ENCODE measurements around the gene KLHDC3. TPM values are rescaled to one million over a fixed set of nuclear protein-coding genes. Genes with fewer than 3 reads are reported as not detected.
A peak's percentile ranks its signal among the peaks of the same experiment; 100 is the strongest.

KLHDC3 gene
- total and polyA plus RNA-seq, 2 of the 13 experiments (the other 11 are each of a cell fraction or from before 2014, with no cell fraction given): 78.3 to 91.5 TPM

DNA sequence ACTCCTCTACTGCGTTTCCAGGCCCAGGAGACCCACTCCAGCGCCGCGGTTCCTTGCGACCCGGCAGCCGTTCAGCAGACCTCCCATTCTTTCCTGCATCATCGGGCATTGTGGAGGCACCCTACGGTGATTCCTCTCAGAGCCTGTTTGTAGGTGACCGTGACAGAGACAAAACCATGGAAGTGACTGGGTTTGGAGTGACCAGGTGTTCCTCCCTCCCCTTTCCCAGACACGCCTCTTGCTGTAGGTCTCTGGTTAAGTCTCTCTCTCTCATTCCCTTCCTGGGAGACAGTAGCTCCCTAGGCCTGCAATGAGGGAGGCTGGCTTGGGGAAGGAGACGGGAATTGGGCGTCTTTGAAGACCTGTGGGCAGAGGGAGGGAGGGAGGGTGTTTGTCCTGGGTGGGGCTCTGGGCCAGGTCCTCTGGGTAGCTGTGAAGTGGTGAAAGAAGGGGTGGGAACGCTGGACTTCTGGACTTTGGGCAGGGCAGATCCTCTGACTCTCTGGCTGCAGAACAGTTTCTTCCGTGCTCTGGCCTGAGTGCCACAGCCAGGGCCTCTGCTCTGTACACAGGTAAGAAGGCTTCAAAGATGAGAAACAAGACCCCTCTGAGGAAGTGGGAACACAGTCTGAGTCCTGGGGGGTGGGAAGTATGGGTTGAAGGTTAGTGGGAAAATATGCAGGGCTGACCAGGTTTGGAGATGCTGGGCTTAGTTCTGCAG, 46.1 kb downstream of the KLHDC3 start (continued):
- no peak for TF ChIP-seq ZNF234 (CRISPR knock-in tag; conservative IDR thresholded peaks at IDR 0.05)
- TF ChIP-seq, protein P1, sequence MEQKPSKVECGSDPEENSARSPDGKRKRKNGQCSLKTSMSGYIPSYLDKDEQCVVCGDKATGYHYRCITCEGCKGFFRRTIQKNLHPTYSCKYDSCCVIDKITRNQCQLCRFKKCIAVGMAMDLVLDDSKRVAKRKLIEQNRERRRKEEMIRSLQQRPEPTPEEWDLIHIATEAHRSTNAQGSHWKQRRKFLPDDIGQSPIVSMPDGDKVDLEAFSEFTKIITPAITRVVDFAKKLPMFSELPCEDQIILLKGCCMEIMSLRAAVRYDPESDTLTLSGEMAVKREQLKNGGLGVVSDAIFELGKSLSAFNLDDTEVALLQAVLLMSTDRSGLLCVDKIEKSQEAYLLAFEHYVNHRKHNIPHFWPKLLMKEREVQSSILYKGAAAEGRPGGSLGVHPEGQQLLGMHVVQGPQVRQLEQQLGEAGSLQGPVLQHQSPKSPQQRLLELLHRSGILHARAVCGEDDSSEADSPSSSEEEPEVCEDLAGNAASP (CRISPR knock-in tag; IDR thresholded peaks at IDR 0.05; ENCODE audit: borderline replicate concordance): peak; percentile 33; the same call in 1 of the 2 replicates
- TF ChIP-seq, protein P2, sequence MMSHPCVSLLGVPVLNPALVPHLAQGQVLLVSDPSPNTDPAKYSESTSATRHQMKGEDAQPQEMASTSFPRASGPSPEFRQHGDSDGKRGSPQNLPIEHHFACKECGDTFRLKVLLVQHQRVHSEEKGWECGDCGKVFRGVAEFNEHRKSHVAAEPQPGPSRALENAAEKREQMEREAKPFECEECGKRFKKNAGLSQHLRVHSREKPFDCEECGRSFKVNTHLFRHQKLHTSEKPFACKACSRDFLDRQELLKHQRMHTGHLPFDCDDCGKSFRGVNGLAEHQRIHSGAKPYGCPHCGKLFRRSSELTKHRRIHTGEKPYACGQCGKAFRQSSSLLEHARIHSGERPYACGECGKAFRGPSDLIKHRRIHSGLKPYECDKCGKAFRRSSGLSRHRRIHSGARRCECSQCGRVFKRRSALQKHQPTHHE (CRISPR knock-in tag; IDR thresholded peaks at IDR 0.05; ENCODE audit: borderline replicate concordance): peak; percentile 63; the same call in 1 of the 2 replicates
- TF ChIP-seq ZNF713 (CRISPR knock-in tag; IDR thresholded peaks at IDR 0.05): peak; percentile 38; the same call in 1 of the 2 replicates
- TF ChIP-seq ZBTB7A (CRISPR knock-in tag; IDR thresholded peaks at IDR 0.05): no peak
- TF ChIP-seq SIX1 (CRISPR knock-in tag; IDR thresholded peaks at IDR 0.05; ENCODE audit: borderline replicate concordance): no peak
- peak; percentile 24 for TF ChIP-seq ASH2L (IDR thresholded peaks at IDR 0.05; ENCODE audit: insufficient read length, low read depth, low read length)
- TF ChIP-seq ZFYVE20 (CRISPR knock-in tag; IDR thresholded peaks at IDR 0.05; ENCODE audit: borderline replicate concordance, low read depth): no peak
- TF ChIP-seq PCBP2 (optimal IDR thresholded peaks at IDR 0.05; ENCODE audit: low read depth, low read length, poor library complexity, severe bottlenecking): no peak
- peak; percentile 13; the same call in 1 of the 2 replicates for TF ChIP-seq MEIS2 (CRISPR knock-in tag; IDR thresholded peaks at IDR 0.05)
- no peak for TF ChIP-seq ZNF496 (CRISPR knock-in tag; IDR thresholded peaks at IDR 0.05; ENCODE audit: insufficient replicate concordance)
- TF ChIP-seq ZNF790 (CRISPR knock-in tag; IDR thresholded peaks at IDR 0.05; ENCODE audit: borderline replicate concordance): no peak
- peak; percentile 60; the same call in 1 of the 2 replicates for TF ChIP-seq PITX1 (CRISPR knock-in tag; IDR thresholded peaks at IDR 0.05)
- TF ChIP-seq KMT2B (CRISPR knock-in tag; IDR thresholded peaks at IDR 0.05): 0 out of 2 replicates have a peak, but pooled peaks have one; percentile 20
- TF ChIP-seq ZFX (CRISPR knock-in tag; IDR thresholded peaks at IDR 0.05; ENCODE audit: low read depth): peak; percentile 80
- 0 out of 2 replicates have a peak, but pooled peaks have one; percentile 24 for TF ChIP-seq ZNF709 (CRISPR knock-in tag; IDR thresholded peaks at IDR 0.05)
- TF ChIP-seq, protein P3, sequence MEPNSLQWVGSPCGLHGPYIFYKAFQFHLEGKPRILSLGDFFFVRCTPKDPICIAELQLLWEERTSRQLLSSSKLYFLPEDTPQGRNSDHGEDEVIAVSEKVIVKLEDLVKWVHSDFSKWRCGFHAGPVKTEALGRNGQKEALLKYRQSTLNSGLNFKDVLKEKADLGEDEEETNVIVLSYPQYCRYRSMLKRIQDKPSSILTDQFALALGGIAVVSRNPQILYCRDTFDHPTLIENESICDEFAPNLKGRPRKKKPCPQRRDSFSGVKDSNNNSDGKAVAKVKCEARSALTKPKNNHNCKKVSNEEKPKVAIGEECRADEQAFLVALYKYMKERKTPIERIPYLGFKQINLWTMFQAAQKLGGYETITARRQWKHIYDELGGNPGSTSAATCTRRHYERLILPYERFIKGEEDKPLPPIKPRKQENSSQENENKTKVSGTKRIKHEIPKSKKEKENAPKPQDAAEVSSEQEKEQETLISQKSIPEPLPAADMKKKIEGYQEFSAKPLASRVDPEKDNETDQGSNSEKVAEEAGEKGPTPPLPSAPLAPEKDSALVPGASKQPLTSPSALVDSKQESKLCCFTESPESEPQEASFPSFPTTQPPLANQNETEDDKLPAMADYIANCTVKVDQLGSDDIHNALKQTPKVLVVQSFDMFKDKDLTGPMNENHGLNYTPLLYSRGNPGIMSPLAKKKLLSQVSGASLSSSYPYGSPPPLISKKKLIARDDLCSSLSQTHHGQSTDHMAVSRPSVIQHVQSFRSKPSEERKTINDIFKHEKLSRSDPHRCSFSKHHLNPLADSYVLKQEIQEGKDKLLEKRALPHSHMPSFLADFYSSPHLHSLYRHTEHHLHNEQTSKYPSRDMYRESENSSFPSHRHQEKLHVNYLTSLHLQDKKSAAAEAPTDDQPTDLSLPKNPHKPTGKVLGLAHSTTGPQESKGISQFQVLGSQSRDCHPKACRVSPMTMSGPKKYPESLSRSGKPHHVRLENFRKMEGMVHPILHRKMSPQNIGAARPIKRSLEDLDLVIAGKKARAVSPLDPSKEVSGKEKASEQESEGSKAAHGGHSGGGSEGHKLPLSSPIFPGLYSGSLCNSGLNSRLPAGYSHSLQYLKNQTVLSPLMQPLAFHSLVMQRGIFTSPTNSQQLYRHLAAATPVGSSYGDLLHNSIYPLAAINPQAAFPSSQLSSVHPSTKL (CRISPR knock-in tag; IDR thresholded peaks at IDR 0.05): peak; percentile 64
- TF ChIP-seq TCF7 (IDR thresholded peaks at IDR 0.05; ENCODE audit: low read depth): peak; percentile 27; the same call in 1 of the 2 replicates
- TF ChIP-seq, protein P4, sequence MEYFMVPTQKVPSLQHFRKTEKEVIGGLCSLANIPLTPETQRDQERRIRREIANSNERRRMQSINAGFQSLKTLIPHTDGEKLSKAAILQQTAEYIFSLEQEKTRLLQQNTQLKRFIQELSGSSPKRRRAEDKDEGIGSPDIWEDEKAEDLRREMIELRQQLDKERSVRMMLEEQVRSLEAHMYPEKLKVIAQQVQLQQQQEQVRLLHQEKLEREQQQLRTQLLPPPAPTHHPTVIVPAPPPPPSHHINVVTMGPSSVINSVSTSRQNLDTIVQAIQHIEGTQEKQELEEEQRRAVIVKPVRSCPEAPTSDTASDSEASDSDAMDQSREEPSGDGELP (IDR thresholded peaks at IDR 0.05; ENCODE audit: borderline replicate concordance, low read depth): 0 out of 2 replicates have a peak, but pooled peaks have one; percentile 49
- peak; percentile 49; the same call in 1 of the 2 replicates for TF ChIP-seq KMT2A (CRISPR knock-in tag; IDR thresholded peaks at IDR 0.05)
- TF ChIP-seq RFXANK (CRISPR knock-in tag; IDR thresholded peaks at IDR 0.05): no peak
- peak; percentile 71 for TF ChIP-seq DPF2 (CRISPR knock-in tag; IDR thresholded peaks at IDR 0.05; ENCODE audit: borderline replicate concordance, low read depth)
